Measurements from ENCODE around the gene CIB1.

DNA sequence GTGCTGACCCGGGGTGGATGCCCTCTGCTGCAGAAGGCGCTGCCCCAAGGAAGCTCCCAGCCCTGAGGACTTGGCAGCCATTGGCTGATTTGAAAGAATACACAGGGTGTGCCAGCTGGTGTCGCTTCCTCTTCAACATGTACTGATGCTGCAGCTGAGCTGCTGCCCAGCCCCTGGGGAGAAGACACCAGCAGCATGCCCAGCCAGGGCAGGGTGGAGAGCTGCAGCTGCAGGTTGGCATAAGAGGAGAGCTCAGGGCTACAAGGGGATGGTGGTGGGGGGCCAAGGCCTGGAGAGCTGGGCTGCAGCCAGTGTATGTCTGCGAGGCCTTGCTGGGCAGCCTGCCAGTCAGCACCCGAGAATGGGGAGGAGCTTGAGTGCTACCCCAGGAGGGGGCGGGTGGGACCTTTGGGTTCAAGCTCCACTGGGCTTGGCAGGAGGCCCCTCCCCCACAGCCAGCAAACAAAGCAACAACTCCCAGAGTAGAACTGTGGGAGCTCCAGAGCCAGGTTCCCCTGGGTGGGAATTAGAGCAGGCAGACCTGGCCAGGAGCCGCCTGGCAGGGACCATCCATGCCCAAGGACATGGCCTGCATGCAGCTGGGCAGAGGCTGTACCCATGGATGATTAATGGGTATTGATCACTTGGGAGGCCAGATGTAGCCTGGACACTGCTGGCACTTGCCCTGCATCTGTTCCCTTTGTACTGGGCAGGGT lies 41.8 kb downstream of the CIB1 start:
- TF ChIP-seq CTCF (IDR thresholded peaks at IDR 0.05) (no peak), ZFX (IDR thresholded peaks at IDR 0.05; ENCODE audit: borderline replicate concordance) (no peak)
